Activated effector memory CD4-positive, alpha-beta T cell treated with anti-CD3 and anti-CD28 coated beads, Interleukin-2, amount 50 U/mL, for 16 hours (primary cell): ENCODE data around the gene IZUMO2.
"Not testable (repeated sequence)": the region's sequence is repeated elsewhere in the genome, so short reads cannot be mapped to it uniquely, and the experiment has no call there.

Experiments used
- DNase-seq: peaks from one replicate; pipeline ENCODE4 v3.0.0-alpha.2; 2020

The IZUMO2 gene

DNA sequence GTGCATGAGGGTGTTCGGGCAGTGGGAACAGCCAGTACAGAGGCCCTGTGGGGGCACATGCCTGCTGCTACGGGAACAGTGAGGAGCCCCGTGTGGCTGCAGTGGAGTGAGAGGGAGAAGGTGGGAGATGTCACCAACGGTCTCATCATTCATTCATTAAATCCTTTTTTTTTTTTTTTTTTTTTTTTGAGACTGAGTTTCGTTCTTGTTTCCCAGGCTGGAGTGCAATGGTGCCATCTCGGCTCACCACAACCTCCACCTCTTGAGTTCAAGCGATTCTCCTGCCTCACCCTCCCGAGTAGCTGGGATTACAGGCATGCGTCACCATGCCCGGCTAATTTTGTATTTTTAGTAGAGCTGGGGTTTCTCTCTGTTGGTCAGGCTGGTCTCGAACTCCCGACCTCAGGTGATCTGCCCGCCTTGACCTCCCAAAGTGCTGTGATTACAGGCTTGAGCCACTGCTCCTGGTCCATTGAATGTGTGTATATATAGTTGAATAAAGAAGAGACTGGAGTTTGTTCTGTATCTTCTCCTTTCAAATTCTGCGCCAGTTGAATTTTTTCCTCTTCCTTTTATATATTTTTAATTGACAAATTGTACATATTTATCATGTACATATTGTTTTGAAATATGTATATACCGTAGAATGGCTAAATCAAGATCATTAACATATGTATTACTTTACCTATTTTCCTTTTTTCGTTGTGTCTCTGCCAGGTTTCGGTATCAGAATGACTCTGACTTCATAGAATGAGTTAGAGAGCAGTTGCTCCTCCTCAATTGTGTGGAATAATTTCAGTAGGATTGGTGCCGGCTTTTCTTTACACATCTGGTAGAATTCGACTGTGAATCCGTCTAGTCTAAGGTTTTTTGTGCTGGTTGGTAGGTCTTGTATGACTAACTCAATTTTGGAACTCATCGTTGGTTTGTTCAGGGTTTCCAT is 28.0 kb downstream of the IZUMO2 start:
- DNase-seq: not testable (repeated sequence)

DNA sequence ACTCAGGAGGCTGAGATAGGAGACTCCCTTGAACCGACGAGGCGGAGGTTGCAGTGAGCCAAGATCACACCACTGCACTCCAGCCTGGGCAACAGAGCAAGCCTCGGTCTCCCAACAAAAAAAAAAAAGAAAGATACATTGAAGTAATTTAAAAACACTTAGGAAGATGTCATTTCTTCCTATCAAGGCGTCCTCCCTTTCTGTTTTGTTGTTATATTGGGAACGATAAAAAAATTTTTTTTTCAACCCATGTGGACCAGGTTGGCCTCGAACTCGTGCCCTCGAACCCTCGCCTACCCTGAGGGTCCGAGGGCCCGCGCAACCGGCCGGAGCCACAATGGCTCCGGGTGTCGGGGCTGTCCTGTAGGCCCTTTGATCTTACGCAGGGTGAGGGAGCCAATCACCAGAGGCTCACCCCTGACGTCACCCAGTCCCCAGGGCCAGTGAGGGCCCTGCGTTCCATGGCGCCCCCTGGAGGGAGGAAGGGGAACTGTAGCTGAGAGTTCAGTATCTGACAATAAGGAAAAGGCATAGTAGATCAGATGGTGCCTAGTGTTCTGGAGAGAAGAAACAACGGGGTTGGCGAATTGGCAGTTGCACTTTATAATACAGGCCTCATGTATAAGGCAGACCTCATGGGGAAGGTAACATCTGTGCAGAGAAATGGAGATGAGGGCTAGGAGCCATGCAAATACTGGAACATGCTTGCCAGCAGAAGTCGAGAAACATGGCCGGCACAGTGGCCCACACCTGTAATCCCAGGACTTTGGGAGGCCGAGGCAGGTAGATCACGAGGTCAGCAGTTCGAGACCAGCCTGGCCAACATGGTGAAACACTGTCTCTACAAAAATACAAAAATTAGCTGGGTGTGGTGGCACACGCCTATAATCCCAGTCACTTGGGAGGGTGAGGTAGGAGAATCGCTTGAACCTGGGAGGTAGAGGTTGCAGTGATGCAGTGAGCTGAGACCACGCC is 29.3 kb downstream of the IZUMO2 start:
- DNase-seq: not testable (repeated sequence)

DNA sequence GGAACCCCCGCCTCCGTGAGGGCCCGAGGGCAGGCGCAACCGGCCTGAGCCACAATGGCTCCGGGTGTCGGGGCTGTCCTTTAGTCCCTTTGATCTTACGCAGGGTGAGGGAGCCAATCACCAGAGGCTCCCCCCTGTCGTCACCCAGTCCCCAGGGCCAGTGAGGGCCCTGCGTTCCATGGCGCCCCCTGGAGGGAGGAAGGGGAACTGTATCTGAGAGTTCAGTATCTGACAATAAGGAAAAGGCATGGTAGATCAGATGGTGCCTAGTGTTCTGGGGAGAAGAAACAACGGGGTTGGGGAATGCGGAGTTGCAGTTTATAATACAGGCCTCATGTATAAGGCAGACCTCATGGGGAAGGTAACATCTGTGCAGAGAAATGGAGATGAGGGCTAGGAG is 59.1 kb downstream of the IZUMO2 start:
- DNase-seq: not testable (repeated sequence)

DNA sequence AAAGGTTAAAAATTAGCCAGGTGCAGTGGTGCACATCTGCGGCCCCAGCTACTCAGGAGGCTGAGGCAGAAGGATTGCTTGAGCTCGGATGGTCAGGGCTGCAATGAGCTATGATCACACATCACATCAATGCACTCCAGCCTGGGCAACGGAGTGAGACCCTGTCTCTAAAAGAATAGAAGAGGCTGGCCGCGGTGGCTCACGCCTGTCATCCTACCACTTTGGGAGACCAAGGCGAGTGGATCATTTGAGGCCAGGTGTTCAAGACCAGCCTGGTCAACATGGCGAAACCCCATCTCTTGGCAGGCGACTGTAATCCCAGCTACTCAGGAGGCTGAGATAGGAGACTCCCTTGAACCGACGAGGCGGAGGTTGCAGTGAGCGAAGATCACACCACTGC is 59.7 kb downstream of the IZUMO2 start:
- DNase-seq: not testable (repeated sequence)
